CD4-positive, alpha-beta T cell treated with Interleukin-4 for 4 hours (primary cell): ENCODE results near the gene RAD23B.

Experiments used
- DNase-seq: peaks from one replicate; pipeline ENCODE4 v3.0.0-alpha.2; 2020

RAD23B gene

DNA sequence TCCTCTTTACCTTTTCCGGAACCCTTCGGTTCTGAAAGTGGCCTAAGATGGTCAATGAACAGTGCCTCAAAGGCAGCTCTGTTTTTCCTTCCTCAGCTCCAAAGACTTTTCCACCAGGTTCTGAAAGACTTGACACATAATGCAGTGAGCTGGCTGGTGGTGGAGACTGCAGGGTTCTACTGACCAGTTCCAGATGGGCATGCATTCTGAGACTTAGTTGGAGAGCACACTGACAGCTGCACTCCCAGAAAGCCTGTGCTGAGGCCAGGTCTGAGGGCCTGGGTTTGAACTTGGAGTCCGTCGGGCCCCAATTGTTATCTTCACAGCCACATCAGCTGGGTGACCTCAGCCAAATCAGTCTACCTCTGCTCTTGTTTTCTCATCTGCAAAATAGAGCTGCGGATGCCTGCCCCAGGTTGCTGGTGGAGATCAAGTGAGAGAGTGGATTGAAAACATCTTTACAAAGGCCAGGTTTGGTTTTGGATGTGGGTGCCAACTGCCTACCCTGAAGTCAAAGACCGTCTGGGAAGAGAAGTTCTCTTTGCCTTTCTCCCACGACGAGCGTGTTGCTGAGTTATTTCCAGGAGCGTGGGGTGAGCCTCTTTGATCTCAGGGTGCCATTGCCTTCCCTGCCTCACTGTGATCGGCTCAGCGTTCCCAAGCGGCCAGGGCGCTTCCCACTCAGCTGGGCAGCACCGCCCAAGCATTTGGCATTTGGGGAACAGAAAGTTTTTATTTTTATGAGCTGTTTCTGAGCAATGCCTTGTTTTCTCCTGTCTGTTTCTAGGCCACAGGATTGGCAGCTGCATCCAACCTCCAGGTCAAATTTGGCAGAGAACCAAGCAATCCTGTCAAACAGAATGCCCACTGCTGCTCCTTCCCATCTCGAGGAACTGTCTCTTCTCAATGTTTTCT is 54.9 kb downstream of the RAD23B start:
- DNase-seq: no peak

DNA sequence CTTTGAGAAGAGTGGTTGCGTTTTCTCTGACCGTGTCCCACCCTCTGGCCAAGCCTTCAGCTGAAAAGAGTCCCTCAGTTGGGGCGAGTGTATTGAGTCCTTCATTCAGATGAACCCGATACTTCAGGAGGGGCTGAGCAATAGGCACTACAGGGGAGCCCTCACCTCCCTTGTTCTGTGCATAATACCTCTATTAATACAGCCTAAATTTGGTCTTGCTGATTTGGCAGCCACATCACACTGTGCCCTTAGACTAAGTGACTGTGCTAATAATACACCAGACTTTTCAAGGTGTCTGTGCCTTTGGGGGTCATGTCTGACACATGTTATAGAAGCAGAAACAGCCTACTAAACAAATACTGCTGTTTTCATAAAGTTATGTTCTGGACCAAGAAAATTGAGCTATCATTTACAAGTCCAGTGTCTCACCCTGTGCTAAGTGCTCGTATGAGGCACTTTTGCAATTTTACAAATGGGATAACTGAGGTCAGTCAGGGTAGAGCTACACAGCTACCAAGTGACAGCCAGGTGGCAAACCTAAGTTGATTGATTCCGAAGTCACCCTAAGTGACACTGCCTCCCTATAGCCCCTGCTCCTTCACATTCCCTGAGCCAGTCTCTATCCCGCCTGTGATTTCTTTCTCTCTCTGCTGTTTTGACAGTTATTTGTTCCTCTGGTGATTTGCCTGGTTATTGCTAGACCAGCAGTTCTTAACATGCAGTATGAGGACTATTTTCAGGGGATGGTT is 56.0 kb downstream of the RAD23B start:
- no peak for DNase-seq

- peak; percentile 74 for DNase-seq
Observed at GRCh38 chr9:107340920-107341632, 58.0 kb downstream of the RAD23B start.

DNA sequence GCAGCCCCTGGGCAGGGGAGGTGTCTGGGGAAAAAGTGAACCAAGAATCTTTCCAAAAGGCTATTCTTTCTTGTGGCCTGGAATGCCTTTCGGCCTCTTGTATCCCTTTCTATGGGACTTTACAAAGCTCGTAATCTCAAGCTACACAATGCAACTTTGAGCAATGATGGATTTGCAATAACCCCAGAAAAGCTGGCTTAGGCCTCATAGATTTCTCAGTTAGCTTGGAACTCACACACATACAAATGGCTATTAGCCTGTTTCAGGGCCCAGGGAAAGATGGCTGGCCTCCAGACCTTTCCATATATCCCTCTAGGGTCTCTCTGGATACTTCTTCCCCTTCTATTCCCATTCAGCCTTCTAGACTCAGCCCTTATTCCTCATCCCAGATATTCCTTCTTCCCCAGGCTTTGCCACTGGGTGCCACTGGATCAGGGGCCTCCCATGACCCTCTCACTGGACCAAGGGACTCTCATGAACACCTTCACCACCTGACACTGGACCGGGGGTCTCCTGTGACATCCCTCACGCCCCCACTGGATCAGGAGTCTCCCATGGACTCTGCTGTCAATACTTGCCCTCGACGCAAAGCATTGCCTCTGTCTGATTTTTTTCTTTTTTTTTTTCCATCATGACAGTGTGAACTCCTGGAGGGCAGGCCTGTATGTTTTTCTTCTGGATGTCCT is 59.5 kb downstream of the RAD23B start:
- no peak for DNase-seq

- no peak for DNase-seq
Observed at GRCh38 chr9:107345327-107345726, 62.2 kb downstream of the RAD23B start.

- no peak for DNase-seq
Observed at GRCh38 chr9:107348836-107349235, 65.8 kb downstream of the RAD23B start.

GRCh38 chr9:107350443-107350842 is 67.4 kb downstream of the RAD23B start:
- no peak for DNase-seq

- DNase-seq: no peak
Observed at GRCh38 chr9:107351382-107352045, 68.4 kb downstream of the RAD23B start.

GRCh38 chr9:107355394-107355793 is 72.3 kb downstream of the RAD23B start:
- no peak for DNase-seq

DNA sequence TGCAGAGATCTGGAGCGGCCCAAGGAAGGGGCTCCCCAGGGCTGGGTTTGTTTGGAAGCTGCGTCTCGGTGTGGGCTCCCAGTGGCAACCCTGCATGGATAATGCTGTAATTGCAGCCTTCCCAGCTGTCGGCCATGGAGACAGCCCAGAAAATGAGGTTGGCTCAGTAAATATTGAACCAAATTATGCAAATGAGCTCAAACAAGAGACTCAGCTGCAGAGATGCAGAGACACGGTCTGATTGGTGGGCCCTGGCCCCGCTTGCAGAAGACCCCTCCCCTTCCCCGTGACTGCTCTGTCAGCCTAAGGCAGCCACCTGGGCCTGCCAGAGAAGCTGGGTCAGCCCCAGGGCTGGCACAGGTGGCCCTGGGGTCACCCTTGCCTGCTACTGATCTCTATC is 75.9 kb downstream of the RAD23B start:
- no peak for DNase-seq

DNA sequence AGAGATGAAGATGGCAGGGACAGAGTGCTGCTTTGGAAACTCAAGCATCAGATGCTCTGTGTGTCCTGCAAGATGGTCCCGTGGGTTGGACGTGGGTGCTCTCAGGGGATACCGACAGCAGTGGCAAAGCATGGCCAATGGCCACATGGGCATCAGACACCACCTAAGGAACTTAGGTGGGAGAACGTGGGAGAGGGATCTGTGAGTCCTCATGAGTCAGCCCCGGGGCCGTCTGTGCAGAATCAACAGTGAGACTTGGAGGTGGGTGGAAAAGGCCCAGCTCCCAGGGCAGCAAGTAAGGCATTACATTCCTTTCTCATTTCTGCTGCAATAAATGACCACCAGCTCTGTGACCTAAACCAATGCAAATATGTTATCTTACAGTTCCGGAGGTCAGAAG is 77.0 kb downstream of the RAD23B start:
- no peak for DNase-seq

- DNase-seq: no peak
Observed at GRCh38 chr9:107361816-107362215, 78.7 kb downstream of the RAD23B start.

DNA sequence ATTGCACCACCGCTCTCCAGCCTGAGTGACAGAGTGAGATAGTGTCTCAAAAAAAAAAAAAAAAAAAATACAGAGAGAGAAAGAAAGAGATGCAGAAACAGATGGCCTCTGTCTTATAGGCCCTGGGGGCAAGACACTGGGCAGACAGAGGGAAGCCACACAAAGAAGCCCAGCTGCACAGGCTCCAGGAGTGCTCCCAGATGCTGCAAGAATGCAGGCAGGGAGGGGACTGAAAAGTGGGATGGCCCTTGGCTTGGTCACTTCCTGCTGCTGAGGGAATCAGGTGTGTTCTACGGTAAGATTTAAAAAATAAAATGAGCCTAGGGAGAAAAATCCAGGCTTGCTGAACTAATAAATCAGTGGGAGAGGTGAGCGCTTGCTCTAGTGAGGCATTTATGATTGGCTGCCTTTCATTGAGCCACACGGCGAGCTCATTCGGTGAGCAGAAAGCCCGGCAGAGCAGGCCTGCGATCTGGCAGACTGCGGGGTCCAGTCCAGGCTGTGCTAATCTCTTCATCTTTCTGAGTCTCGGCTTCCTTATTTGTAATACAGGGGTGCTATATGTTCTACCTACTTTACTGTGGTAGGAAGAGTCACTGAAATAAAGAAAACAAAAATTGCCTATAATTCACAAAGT is 80.6 kb downstream of the RAD23B start:
- DNase-seq: no peak

GRCh38 chr9:107367727-107368502 is 84.8 kb downstream of the RAD23B start:
- no peak for DNase-seq

- DNase-seq: no peak
Observed at GRCh38 chr9:107368696-107369095, 85.6 kb downstream of the RAD23B start.

DNA sequence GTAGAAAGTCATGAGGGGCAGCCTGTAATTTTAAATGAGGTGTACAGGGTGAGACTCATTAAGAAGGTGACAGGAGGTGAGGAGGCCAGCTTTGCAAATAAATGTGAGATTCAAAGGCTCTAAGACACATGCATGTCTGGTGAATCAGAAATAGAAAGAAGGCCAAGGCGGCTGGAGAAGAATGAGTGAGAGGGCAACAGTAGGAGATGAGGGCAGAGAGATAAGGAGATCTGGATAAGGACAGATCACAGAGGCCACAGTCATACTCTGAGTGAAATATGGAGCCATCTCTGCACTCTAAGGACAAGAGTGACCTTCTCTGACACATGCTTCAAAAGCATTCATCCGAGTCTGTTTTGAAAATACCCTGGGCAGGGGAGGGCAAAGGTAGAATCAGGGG is 90.7 kb downstream of the RAD23B start:
- no peak for DNase-seq

DNA sequence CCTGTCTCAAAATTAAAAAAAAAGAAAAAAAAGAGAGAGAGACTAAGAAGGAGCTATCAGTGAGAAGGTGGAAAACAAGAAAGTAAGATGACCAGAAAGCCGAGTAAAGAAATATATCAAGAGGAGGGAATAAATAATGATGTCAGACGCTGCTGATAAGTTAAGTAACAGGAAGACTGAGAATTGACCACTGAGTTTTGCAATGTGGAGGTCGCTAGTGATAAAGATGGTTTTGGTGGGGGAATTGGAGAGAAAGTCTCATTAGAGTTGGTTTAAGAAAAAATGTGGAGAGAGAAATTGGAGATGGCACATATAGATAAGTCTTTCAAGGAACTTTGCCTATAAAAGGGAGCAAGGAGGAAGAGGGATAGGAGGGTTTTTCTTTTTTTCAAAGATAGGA is 91.9 kb downstream of the RAD23B start:
- no peak for DNase-seq

- DNase-seq: no peak
Observed at GRCh38 chr9:107375651-107376369, 92.7 kb downstream of the RAD23B start.

DNA sequence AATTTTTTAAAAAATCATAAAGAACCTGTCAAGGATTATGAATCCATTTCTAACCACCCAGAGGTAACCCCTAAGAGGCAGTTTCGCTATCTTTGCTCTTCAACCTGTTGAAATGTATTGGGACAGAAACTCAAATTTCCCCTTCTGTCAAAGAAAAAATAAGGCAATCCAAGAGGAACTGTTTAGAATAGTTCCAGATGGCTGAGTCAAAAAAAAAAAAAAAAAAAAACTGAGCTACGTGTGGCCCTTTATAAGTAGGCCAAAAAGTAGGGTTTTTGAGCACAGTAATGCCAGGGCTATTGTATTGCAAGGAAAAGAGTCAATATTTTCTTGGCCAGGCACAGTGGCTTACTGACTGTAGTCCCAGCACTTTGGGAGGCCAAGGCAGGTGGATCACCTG is 94.9 kb downstream of the RAD23B start:
- DNase-seq: no peak
